ENCODE results near the gene EXOC4.
"Not testable (repeated sequence)": the region's sequence is repeated elsewhere in the genome, so short reads cannot be mapped to it uniquely, and the experiment has no call there.

The EXOC4 gene

GRCh38 chr7:133641436-133641835, 388.6 kb downstream of the EXOC4 start:
- Histone ChIP-seq H3K27me3 (ENCODE audit: insufficient read depth, insufficient read length) (no peaks in the 10 kb centered on the region), H3K4me3 (ENCODE audit: insufficient read length, low read depth) (no peak overlapping the region), H3K9me3 (ENCODE audit: insufficient read depth, low read length) (no peaks in the 10 kb centered on the region), H3K9ac (ENCODE audit: insufficient read length, low read depth) (no peak overlapping the region), H3K4me1 (ENCODE audit: insufficient read depth, insufficient read length) (no peaks in the 10 kb centered on the region), H3K36me3 (ENCODE audit: insufficient read depth, insufficient read length, low read length) (no peaks in the 10 kb centered on the region)
- DNase-seq (ENCODE audit: low read depth, low spot score), result no peak
- TF ChIP-seq ZNF274 (IDR thresholded peaks at IDR 0.05; ENCODE audit: low read depth, low read length), result no peak
- no peak for TF ChIP-seq SUZ12 (IDR thresholded peaks at IDR 0.05; ENCODE audit: extremely low read depth, insufficient read depth, insufficient read length)
- TF ChIP-seq YY1 (IDR thresholded peaks at IDR 0.05; ENCODE audit: insufficient read depth, insufficient read length), result no peak

GRCh38 chr7:133642907-133643306, 390.0 kb downstream of the EXOC4 start:
- H3K9ac ChIP-seq (ENCODE audit: insufficient read length, low read depth), result no peak overlapping the region
- no peak for DNase-seq (ENCODE audit: low read depth, low spot score)

GRCh38 chr7:133643652-133644051, 390.8 kb downstream of the EXOC4 start:
- not testable (repeated sequence) for H3K27me3 ChIP-seq (ENCODE audit: insufficient read depth, insufficient read length); H3K36me3 ChIP-seq (ENCODE audit: insufficient read depth, insufficient read length, low read length); DNase-seq (ENCODE audit: low read depth, low spot score); H3K4me3 ChIP-seq (ENCODE audit: insufficient read length, low read depth); H3K4me1 ChIP-seq (ENCODE audit: insufficient read depth, insufficient read length); H3K9me3 ChIP-seq (ENCODE audit: insufficient read depth, low read length); H3K9ac ChIP-seq (ENCODE audit: insufficient read length, low read depth)

More at GRCh38 chr7:133642907-133643306, 390.0 kb downstream of the EXOC4 start:
- Histone ChIP-seq H3K9me3 (ENCODE audit: insufficient read depth, low read length) (no peaks in the 10 kb centered on the region), H3K36me3 (ENCODE audit: insufficient read depth, insufficient read length, low read length) (no peaks in the 10 kb centered on the region), H3K4me1 (ENCODE audit: insufficient read depth, insufficient read length) (no peaks in the 10 kb centered on the region), H3K27me3 (ENCODE audit: insufficient read depth, insufficient read length) (no peaks in the 10 kb centered on the region), H3K4me3 (ENCODE audit: insufficient read length, low read depth) (no peak overlapping the region)
- TF ChIP-seq YY1 (IDR thresholded peaks at IDR 0.05; ENCODE audit: insufficient read depth, insufficient read length), result no peak
- no peak for TF ChIP-seq ZNF274 (IDR thresholded peaks at IDR 0.05; ENCODE audit: low read depth, low read length)
- TF ChIP-seq SUZ12 (IDR thresholded peaks at IDR 0.05; ENCODE audit: extremely low read depth, insufficient read depth, insufficient read length), result no peak

- Histone ChIP-seq H3K27me3 (ENCODE audit: insufficient read depth, insufficient read length) (no peaks in the 10 kb centered on the region), H3K4me1 (ENCODE audit: insufficient read depth, insufficient read length) (no peaks in the 10 kb centered on the region), H3K4me3 (ENCODE audit: insufficient read length, low read depth) (no peak overlapping the region), H3K9ac (ENCODE audit: insufficient read length, low read depth) (no peak overlapping the region), H3K36me3 (ENCODE audit: insufficient read depth, insufficient read length, low read length) (no peaks in the 10 kb centered on the region), H3K9me3 (ENCODE audit: insufficient read depth, low read length) (no peaks in the 10 kb centered on the region)
- TF ChIP-seq YY1 (IDR thresholded peaks at IDR 0.05; ENCODE audit: insufficient read depth, insufficient read length), result no peak
- TF ChIP-seq ZNF274 (IDR thresholded peaks at IDR 0.05; ENCODE audit: low read depth, low read length), result no peak
- no peak for TF ChIP-seq SUZ12 (IDR thresholded peaks at IDR 0.05; ENCODE audit: extremely low read depth, insufficient read depth, insufficient read length)
- DNase-seq (ENCODE audit: low read depth, low spot score), result no peak
Observed at GRCh38 chr7:133645884-133646391, 393.1 kb downstream of the EXOC4 start.

GRCh38 chr7:133646472-133647315, 393.8 kb downstream of the EXOC4 start:
- Histone ChIP-seq H3K36me3 (ENCODE audit: insufficient read depth, insufficient read length, low read length) (no peaks in the 10 kb centered on the region), H3K9me3 (ENCODE audit: insufficient read depth, low read length) (no peaks in the 10 kb centered on the region), H3K4me3 (ENCODE audit: insufficient read length, low read depth) (no peak overlapping the region), H3K9ac (ENCODE audit: insufficient read length, low read depth) (no peak overlapping the region), H3K27me3 (ENCODE audit: insufficient read depth, insufficient read length) (no peaks in the 10 kb centered on the region), H3K4me1 (ENCODE audit: insufficient read depth, insufficient read length) (no peaks in the 10 kb centered on the region)
- TF ChIP-seq ZNF274 (IDR thresholded peaks at IDR 0.05; ENCODE audit: low read depth, low read length) (no peak), YY1 (IDR thresholded peaks at IDR 0.05; ENCODE audit: insufficient read depth, insufficient read length) (no peak), SUZ12 (IDR thresholded peaks at IDR 0.05; ENCODE audit: extremely low read depth, insufficient read depth, insufficient read length) (no peak)
- DNase-seq (ENCODE audit: low read depth, low spot score), result no peak

- Histone ChIP-seq H3K36me3 (ENCODE audit: insufficient read depth, insufficient read length, low read length) (no peaks in the 10 kb centered on the region), H3K27me3 (ENCODE audit: insufficient read depth, insufficient read length) (no peaks in the 10 kb centered on the region)
- DNase-seq (ENCODE audit: low read depth, low spot score), result no peak
Observed at GRCh38 chr7:133649593-133649992, 396.7 kb downstream of the EXOC4 start.

GRCh38 chr7:133650069-133650468, 397.2 kb downstream of the EXOC4 start:
- no peak for DNase-seq (ENCODE audit: low read depth, low spot score)
- Histone ChIP-seq H3K27me3 (ENCODE audit: insufficient read depth, insufficient read length) (no peaks in the 10 kb centered on the region), H3K4me1 (ENCODE audit: insufficient read depth, insufficient read length) (no peaks in the 10 kb centered on the region), H3K4me3 (ENCODE audit: insufficient read length, low read depth) (no peak overlapping the region), H3K9ac (ENCODE audit: insufficient read length, low read depth) (no peak overlapping the region), H3K9me3 (ENCODE audit: insufficient read depth, low read length) (no peaks in the 10 kb centered on the region), H3K36me3 (ENCODE audit: insufficient read depth, insufficient read length, low read length) (no peaks in the 10 kb centered on the region)
- TF ChIP-seq SUZ12 (IDR thresholded peaks at IDR 0.05; ENCODE audit: extremely low read depth, insufficient read depth, insufficient read length) (no peak), YY1 (IDR thresholded peaks at IDR 0.05; ENCODE audit: insufficient read depth, insufficient read length) (no peak), ZNF274 (IDR thresholded peaks at IDR 0.05; ENCODE audit: low read depth, low read length) (no peak)

More at GRCh38 chr7:133649593-133649992, 396.7 kb downstream of the EXOC4 start:
- no peaks in the 10 kb centered on the region for H3K9me3 ChIP-seq (ENCODE audit: insufficient read depth, low read length)
- no peaks in the 10 kb centered on the region for H3K4me1 ChIP-seq (ENCODE audit: insufficient read depth, insufficient read length)
- TF ChIP-seq SUZ12 (IDR thresholded peaks at IDR 0.05; ENCODE audit: extremely low read depth, insufficient read depth, insufficient read length) (no peak), ZNF274 (IDR thresholded peaks at IDR 0.05; ENCODE audit: low read depth, low read length) (no peak), YY1 (IDR thresholded peaks at IDR 0.05; ENCODE audit: insufficient read depth, insufficient read length) (no peak)
- no peak overlapping the region for H3K9ac ChIP-seq (ENCODE audit: insufficient read length, low read depth)
- no peak overlapping the region for H3K4me3 ChIP-seq (ENCODE audit: insufficient read length, low read depth)

Data from NT2/D1 (cell line).